K562 (cell line): Measurements from ENCODE around the gene IGF2BP3. TPM values are rescaled to one million over a fixed set of nuclear protein-coding genes. Genes with fewer than 3 reads are reported as not detected.

ENCODE experiments used
- ATAC-seq: fragments of 200-7000 bp; cut with Tn5 transposase; 3 replicates; pipeline ENCODE4 v1.9.1; 2020; ENCODE audit warnings: moderate library complexity
- BruUV-seq: library from RNA; stranded (reverse); fragments of 400-500 nt; replicated peaks from 2 replicates; lab custom pipeline; 2021; lab: Mats Ljungman, UMichigan
- CTCF ChIA-PET: fragments of 300-600 bp; formaldehyde crosslinking; extraction: SDS; loops from one replicate; lab custom pipeline; 2021; ENCODE audit warnings: low intra/inter-chr PET ratio; lab: Yijun Ruan, JAX
- POLR2A ChIA-PET: fragments of 300-600, 350-650 bp; sonication (Branson Sonifier 250); formaldehyde crosslinking; extraction: SDS; loops from one replicate; lab custom pipeline; 2021; ENCODE audit warnings: antibody characterized with exemption, inconsistent platforms; lab: Yijun Ruan, JAX
- DNase-seq, 4 experiments: peaks; one replicate each; pipeline versions ENCODE4 v3.0.0 to v3.0.0-alpha.2; 2011 to 2018; ENCODE audit warnings: low spot score in 3 of 4, mixed read lengths in 3 of 4; ENCODE audit errors: extremely low read depth in 1 of 4
- FAIRE-seq: peaks from 2 replicates; lab custom pipeline; 2011; peaks lifted over from hg19 to GRCh38; lab: Jason Lieb, UNC
- H2AFZ ChIP-seq: 2 replicates; pipeline ENCODE4 v1.6.0; 2011; ENCODE audit warnings: low read depth, low read length, control low read depth, inconsistent platforms
- H3K27ac ChIP-seq: fragments of 200-600 bp; 3 replicates; pipeline ENCODE4 v1.8.0; 2011; ENCODE audit warnings: low read depth, mild to moderate bottlenecking, control low read depth, inconsistent platforms, low read length, moderate library complexity, mixed read lengths; ENCODE audit errors: extremely low read depth
- H3K27me3 ChIP-seq, 2 experiments: fragments of 300-600 bp in 1 of 2; 2 replicates in 1 of 2; 3 replicates in 1 of 2; pipeline versions ENCODE4 v1.6.0 to v1.8.0; 2011; ENCODE audit warnings: inconsistent platforms in 2 of 2, low read length in 2 of 2, mild to moderate bottlenecking in 1 of 2, mixed read lengths in 1 of 2, moderate library complexity in 1 of 2; ENCODE audit not compliant: control insufficient read depth in 2 of 2, insufficient read depth in 2 of 2
- H3K36me3 ChIP-seq: fragments of 300-600 bp; 3 replicates; pipeline ENCODE4 v1.8.0; 2011; ENCODE audit warnings: mild to moderate bottlenecking, low read length, inconsistent platforms; ENCODE audit not compliant: control insufficient read depth, insufficient read depth
- H3K4me1 ChIP-seq, 2 experiments: fragments of 200-600 bp in 1 of 2; replicated peaks in 1 of 2; 2 replicates in 1 of 2; 3 replicates in 1 of 2; pipeline versions ENCODE4 v1.5.1 to v1.8.0; 2011; ENCODE audit warnings: inconsistent platforms in 2 of 2, low read length in 2 of 2, mild to moderate bottlenecking in 1 of 2, mixed read lengths in 1 of 2, moderate library complexity in 1 of 2; ENCODE audit not compliant: control insufficient read depth in 2 of 2, insufficient read depth in 2 of 2
- H3K4me2 ChIP-seq: 2 replicates; pipeline ENCODE4 v1.6.1; 2011; ENCODE audit warnings: low read length, control low read depth, inconsistent platforms, mixed read lengths; ENCODE audit not compliant: insufficient read depth
- H3K4me3 ChIP-seq: fragments of 200-600 bp; sonication (generic), shearing (Covaris generic); 2 replicates; pipeline ENCODE4 v1.5.1; 2016; ENCODE audit warnings: control low read depth, inconsistent platforms
- H3K79me2 ChIP-seq: fragments of 200-600 bp; 3 replicates; pipeline ENCODE4 v1.8.0; 2011; ENCODE audit warnings: low read length, inconsistent platforms; ENCODE audit not compliant: control insufficient read depth, insufficient read depth
- H3K9ac ChIP-seq, 2 experiments: 2 replicates each; pipeline versions ENCODE4 v1.6.0 to v1.6.1; 2011; ENCODE audit warnings: low read depth in 2 of 2, low read length in 2 of 2, control low read depth in 1 of 2, inconsistent platforms in 1 of 2, mild to moderate bottlenecking in 1 of 2, mixed read lengths in 1 of 2; ENCODE audit not compliant: insufficient read depth in 1 of 2
- H3K9me1 ChIP-seq: one replicate; pipeline ENCODE4 v1.6.0; 2011; ENCODE audit warnings: inconsistent platforms, mild to moderate bottlenecking, low read length, moderate library complexity; ENCODE audit not compliant: control insufficient read depth, insufficient read depth
- H3K9me3 ChIP-seq: replicated peaks from 2 replicates; pipeline ENCODE4 v1.5.1; 2011; ENCODE audit warnings: low read depth, low read length, inconsistent platforms; ENCODE audit not compliant: control insufficient read depth, insufficient read depth
- H4K20me1 ChIP-seq: replicated peaks from 2 replicates; pipeline ENCODE4 v1.6.1; 2011; ENCODE audit warnings: low read length, inconsistent platforms, mixed read lengths; ENCODE audit not compliant: control insufficient read depth, insufficient read depth
- ASH1L ChIP-seq: fragments of 450-650 bp; IDR thresholded peaks from 2 replicates; pipeline ENCODE4 v1.6.1; 2018; ENCODE audit warnings: borderline replicate concordance, mild to moderate bottlenecking, low read depth; ENCODE audit not compliant: partially characterized antibody
- CCAR2 ChIP-seq: fragments of 200-400 bp; formaldehyde crosslinking; IDR thresholded peaks from 2 replicates; pipeline ENCODE4 v1.6.1; 2017; ENCODE audit warnings: mild to moderate bottlenecking, low read depth, low read length
- CREB1 ChIP-seq, 2 experiments: sonication (generic) in 1 of 2; formaldehyde crosslinking in 1 of 2; IDR thresholded peaks; 2 replicates each; pipeline versions ENCODE4 v1.6.1 to v1.8.0; 2012 to 2022; ENCODE audit warnings: inconsistent platforms in 1 of 2, mild to moderate bottlenecking in 1 of 2, missing genetic modification reagents in 1 of 2, moderate library complexity in 1 of 2
- PYGO2 ChIP-seq: fragments of 450-650 bp; IDR thresholded peaks from 2 replicates; pipeline ENCODE4 v1.6.1; 2016; ENCODE audit warnings: mild to moderate bottlenecking, missing genetic modification characterization, moderate library complexity, missing compliant biosample characterization
- ZFP30 ChIP-seq: fragments of 250-450 bp; sonication (Bioruptor Pico); IDR thresholded peaks from 2 replicates; pipeline ENCODE4 v1.8.0; 2022; ENCODE audit warnings: moderate library complexity, mild to moderate bottlenecking, inconsistent platforms, borderline replicate concordance
- ZNF3 ChIP-seq: fragments of 250-450 bp; sonication (Bioruptor Pico); IDR thresholded peaks from 2 replicates; pipeline ENCODE4 v1.5.0; 2021; ENCODE audit warnings: mild to moderate bottlenecking, moderate library complexity
- ZNF740 ChIP-seq, 3 experiments: fragments of 200-800 bp in 1 of 3; sonication (Bioruptor generic) in 1 of 3; sonication (generic) in 1 of 3; formaldehyde crosslinking in 1 of 3; IDR thresholded peaks; 2 replicates each; pipeline versions ENCODE4 v1.6.1 to v1.8.0; 2016 to 2022; ENCODE audit warnings: mild to moderate bottlenecking in 2 of 3, missing compliant biosample characterization in 2 of 3, missing genetic modification characterization in 2 of 3, missing genetic modification reagents in 1 of 3
- WGBS: fragments of 100-300 bp; shearing (Covaris generic); methylation state at CpG from one replicate; pipeline ENCODE4 v1.1.6; 2016; ENCODE audit warnings: low coverage, mixed read lengths; ENCODE audit not compliant: insufficient coverage; ENCODE audit errors: missing lambda C conversion rate; 5-methylcytosine and 5-hydroxymethylcytosine counted together
- in situ Hi-C: fragments of 300-500 bp; cut with MboI; formaldehyde crosslinking; loops from 4 replicates; pipeline ENCODE4 v1.15.0; 2018; ENCODE audit warnings: inconsistent platforms, mixed read lengths
- intact Hi-C: fragments of 100-400 bp; cut with micrococcal nuclease; formaldehyde crosslinking; loops from 2 replicates; pipeline ENCODE4 v1.14.2; 2022
- polyA plus RNA-seq, 8 experiments: library from polyadenylated mRNA; depleted of rRNA in 4 of 8; stranded (reverse) in 5 of 8; unstranded in 3 of 8; fragments of >200 nt; fragmentation: Nextera tagmentation in 2 of 8; fragmentation: Illumina TruSeq in 1 of 8; extraction: Ambion mirVana in 2 of 8; extraction: Trizol in 1 of 8; gene quantifications; 2 replicates each; pipeline versions ENCODE4 v1.2.1 to v1.2.3, GENCODE V29; 2011 to 2014; ENCODE audit warnings: inconsistent platforms in 1 of 8, missing spikeins in 1 of 8
- total RNA-seq, 7 experiments: library from RNA; depleted of rRNA in 6 of 7; stranded (reverse); fragments of >200 nt in 6 of 7; fragmentation: Illumina TruSeq in 2 of 7; extraction: Trizol in 2 of 7; gene quantifications; 2 replicates each; pipeline versions ENCODE4 v1.2.1 to v1.2.3, GENCODE V29; 2011 to 2021; ENCODE audit warnings: low replicate concordance in 1 of 7
- TF ChIP-seq, protein P1 (sequence below): fragments of 250-450 bp; sonication (Bioruptor Pico); IDR thresholded peaks from 2 replicates; pipeline ENCODE4 v1.4.0; 2020; ENCODE audit warnings: mild to moderate bottlenecking, moderate library complexity

Gene IGF2BP3
- total and polyA plus RNA-seq, 9 of the 15 experiments (the other 6 are each of a cell fraction or from before 2014, with no cell fraction given), result 8.4 to 88.1 (median 61.2) TPM

- no TSS peak for BruUV-seq
- FAIRE-seq, result no peak
- no peaks in the 10 kb centered on the region for H3K27me3 ChIP-seq
- no peaks in the 10 kb centered on the region for H3K9me3 ChIP-seq
- in situ Hi-C loops, result no loop called here
- intact Hi-C loops, result loop anchor here (10.0 kb wide), 1 partner anchor 292 kb away; the partner anchor contains the start of gene STK31
- POLR2A ChIA-PET, result no interaction called here
- H3K4me2 ChIP-seq, result no peak overlapping the region
- CTCF ChIA-PET, result no interaction called here
- no peak overlapping the region for H3K9ac ChIP-seq
- H3K79me2 ChIP-seq, result peaks cover 94% of the 10 kb centered on the region
- no peak overlapping the region for H2AFZ ChIP-seq
- ATAC-seq, result no peak
- H3K27ac ChIP-seq, result no peak overlapping the region
- H3K4me3 ChIP-seq, result no peak overlapping the region
- peaks cover 21% of the 10 kb centered on the region; the same call in 2 of the 3 replicates for H3K36me3 ChIP-seq
- no peaks in the 10 kb centered on the region for H3K9me1 ChIP-seq
- H4K20me1 ChIP-seq, result peaks cover 17% of the 10 kb centered on the region
- no peak for DNase-seq
- H3K4me1 ChIP-seq, result peaks cover 17 to 22% of the 10 kb centered on the region in 2 experiments; a peak in 4 of 5 replicates
- 76% methylated on average over 7 of the region's 7 CpGs for WGBS
- TF ChIP-seq, protein P1, sequence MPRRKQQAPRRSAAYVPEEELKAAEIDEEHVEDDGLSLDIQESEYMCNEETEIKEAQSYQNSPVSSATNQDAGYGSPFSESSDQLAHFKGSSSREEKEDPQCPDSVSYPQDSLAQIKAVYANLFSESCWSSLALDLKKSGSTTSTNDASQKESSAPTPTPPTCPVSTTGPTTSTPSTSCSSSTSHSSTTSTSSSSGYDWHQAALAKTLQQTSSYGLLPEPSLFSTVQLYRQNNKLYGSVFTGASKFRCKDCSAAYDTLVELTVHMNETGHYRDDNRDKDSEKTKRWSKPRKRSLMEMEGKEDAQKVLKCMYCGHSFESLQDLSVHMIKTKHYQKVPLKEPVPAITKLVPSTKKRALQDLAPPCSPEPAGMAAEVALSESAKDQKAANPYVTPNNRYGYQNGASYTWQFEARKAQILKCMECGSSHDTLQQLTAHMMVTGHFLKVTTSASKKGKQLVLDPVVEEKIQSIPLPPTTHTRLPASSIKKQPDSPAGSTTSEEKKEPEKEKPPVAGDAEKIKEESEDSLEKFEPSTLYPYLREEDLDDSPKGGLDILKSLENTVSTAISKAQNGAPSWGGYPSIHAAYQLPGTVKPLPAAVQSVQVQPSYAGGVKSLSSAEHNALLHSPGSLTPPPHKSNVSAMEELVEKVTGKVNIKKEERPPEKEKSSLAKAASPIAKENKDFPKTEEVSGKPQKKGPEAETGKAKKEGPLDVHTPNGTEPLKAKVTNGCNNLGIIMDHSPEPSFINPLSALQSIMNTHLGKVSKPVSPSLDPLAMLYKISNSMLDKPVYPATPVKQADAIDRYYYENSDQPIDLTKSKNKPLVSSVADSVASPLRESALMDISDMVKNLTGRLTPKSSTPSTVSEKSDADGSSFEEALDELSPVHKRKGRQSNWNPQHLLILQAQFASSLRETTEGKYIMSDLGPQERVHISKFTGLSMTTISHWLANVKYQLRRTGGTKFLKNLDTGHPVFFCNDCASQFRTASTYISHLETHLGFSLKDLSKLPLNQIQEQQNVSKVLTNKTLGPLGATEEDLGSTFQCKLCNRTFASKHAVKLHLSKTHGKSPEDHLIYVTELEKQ (CRISPR knock-in tag), result no peak
- no peak for TF ChIP-seq ZNF740 (CRISPR knock-in tag; IDR thresholded peaks at IDR 0.05)
- no peak for TF ChIP-seq ZNF740 (tag; IDR thresholded peaks at IDR 0.05)
- TF ChIP-seq CREB1 (IDR thresholded peaks at IDR 0.05), result peak; percentile 5; the same call in 1 of the 2 replicates
- no peak for TF ChIP-seq CREB1 (CRISPR knock-in tag; IDR thresholded peaks at IDR 0.05)
- no peak for TF ChIP-seq CCAR2
- TF ChIP-seq ZNF3, result no peak
- no peak for TF ChIP-seq PYGO2 (tag)
- TF ChIP-seq ASH1L, result no peak
- no peak for TF ChIP-seq ZFP30
Observed at GRCh38 chr7:23422384-23422783, 47.9 kb downstream of the IGF2BP3 start.
